IMR-90 (cell line): ENCODE results near the gene TCHP. TPM values are rescaled to one million over a fixed set of nuclear protein-coding genes. Genes with fewer than 3 reads are reported as not detected.

Source experiments
- ATAC-seq: fragments of 200-7000 bp; cut with Tn5 transposase; 2 replicates; pipeline ENCODE4 v1.9.1; 2020; ENCODE audit warnings: low read depth, mild to moderate bottlenecking, moderate library complexity
- BruUV-seq: library from RNA; stranded (reverse); fragments of 400-500 nt; replicated peaks from 2 replicates; lab custom pipeline; 2021; lab: Mats Ljungman, UMichigan
- CTCF ChIA-PET: fragments of 300-600 bp; formaldehyde crosslinking; extraction: SDS; loops from one replicate; lab custom pipeline; 2021; ENCODE audit warnings: antibody characterized with exemption; lab: Yijun Ruan, JAX
- POLR2A ChIA-PET: fragments of 300-600 bp; sonication (Branson Sonifier 250); formaldehyde crosslinking; loops from one replicate; lab custom pipeline; 2022; ENCODE audit warnings: antibody characterized with exemption; ENCODE audit not compliant: unreplicated experiment; lab: Charles Lee
- DNase-seq: peaks from one replicate; pipeline ENCODE4 v3.0.0; 2013
- H2AFZ ChIP-seq: replicated peaks from 2 replicates; pipeline ENCODE3; 2013; ENCODE audit warnings: low read length, mild to moderate bottlenecking; ENCODE audit not compliant: poor library complexity
- H2AK5ac ChIP-seq: 2 replicates; pipeline ENCODE4 v1.6.1; 2013; ENCODE audit warnings: low read depth, low read length, inconsistent platforms
- H2AK9ac ChIP-seq: replicated peaks from 2 replicates; pipeline ENCODE3; 2013; ENCODE audit warnings: mild to moderate bottlenecking, low read depth, low read length, moderate library complexity; ENCODE audit not compliant: poor library complexity
- H2BK120ac ChIP-seq: 2 replicates; pipeline ENCODE4 v1.6.1; 2013; ENCODE audit warnings: low read depth, low read length, inconsistent platforms
- H2BK15ac ChIP-seq: 3 replicates; pipeline ENCODE4 v1.6.1; 2013; ENCODE audit warnings: low read depth, low read length, inconsistent platforms
- H2BK20ac ChIP-seq: 2 replicates; pipeline ENCODE4 v1.6.1; 2013; ENCODE audit warnings: low read depth, mild to moderate bottlenecking, inconsistent platforms, low read length, moderate library complexity
- H2BK5ac ChIP-seq: 2 replicates; pipeline ENCODE4 v1.6.1; 2013; ENCODE audit warnings: mild to moderate bottlenecking, low read depth, low read length, inconsistent platforms; ENCODE audit not compliant: poor library complexity, severe bottlenecking
- H3K14ac ChIP-seq: replicated peaks from 2 replicates; pipeline ENCODE4 v1.6.1; 2013; ENCODE audit warnings: low read depth, low read length, inconsistent platforms
- H3K18ac ChIP-seq: 2 replicates; pipeline ENCODE4 v1.6.1; 2013; ENCODE audit warnings: low read depth, low read length, control low read depth
- H3K23ac ChIP-seq: 2 replicates; pipeline ENCODE4 v1.6.1; 2013; ENCODE audit warnings: low read depth, low read length, inconsistent platforms
- H3K27ac ChIP-seq: 2 replicates; pipeline ENCODE4 v1.5.1; 2013; ENCODE audit warnings: mild to moderate bottlenecking, control low read depth, low read length; ENCODE audit not compliant: insufficient read depth
- H3K27me3 ChIP-seq: 2 replicates; pipeline ENCODE4 v1.6.1; 2013; ENCODE audit warnings: low read length; ENCODE audit not compliant: control insufficient read depth, insufficient read depth
- H3K36me3 ChIP-seq: 2 replicates; pipeline ENCODE4 v1.6.1; 2013; ENCODE audit warnings: low read length, mixed read lengths; ENCODE audit not compliant: control insufficient read depth, insufficient read depth
- H3K4ac ChIP-seq: 2 replicates; pipeline ENCODE4 v1.6.1; 2013; ENCODE audit warnings: low read depth, low read length, inconsistent platforms
- H3K4me1 ChIP-seq: 2 replicates; pipeline ENCODE4 v1.6.1; 2013; ENCODE audit warnings: low read length, mixed read lengths; ENCODE audit not compliant: control insufficient read depth, insufficient read depth
- H3K4me2 ChIP-seq: 2 replicates; pipeline ENCODE4 v1.6.1; 2013; ENCODE audit warnings: low read depth, mild to moderate bottlenecking, control low read depth, low read length, moderate library complexity
- H3K4me3 ChIP-seq: 2 replicates; pipeline ENCODE4 v1.5.1; 2013; ENCODE audit warnings: low read depth, mild to moderate bottlenecking, control low read depth, low read length, moderate library complexity; ENCODE audit not compliant: insufficient read depth
- H3K56ac ChIP-seq: 2 replicates; pipeline ENCODE4 v1.6.1; 2013; ENCODE audit warnings: low read length, inconsistent platforms; ENCODE audit not compliant: insufficient read depth; ENCODE audit errors: extremely low read depth
- H3K79me1 ChIP-seq, 2 experiments: 2 replicates each; pipeline ENCODE4 v1.6.1; 2013; ENCODE audit warnings: low read length in 2 of 2, inconsistent platforms in 1 of 2, low read depth in 1 of 2
- H3K9ac ChIP-seq: 2 replicates; pipeline ENCODE4 v1.6.1; 2013; ENCODE audit warnings: low read depth, low read length, control low read depth
- H3K9me1 ChIP-seq: 2 replicates; pipeline ENCODE4 v1.6.1; 2013; ENCODE audit warnings: low read length, inconsistent platforms; ENCODE audit not compliant: insufficient read depth
- H3K9me3 ChIP-seq: 2 replicates; pipeline ENCODE4 v1.6.1; 2013; ENCODE audit warnings: low read length; ENCODE audit not compliant: control insufficient read depth, insufficient read depth
- H4K20me1 ChIP-seq: 2 replicates; pipeline ENCODE4 v1.6.1; 2013; ENCODE audit warnings: low read length, inconsistent platforms; ENCODE audit not compliant: insufficient read depth
- H4K5ac ChIP-seq: 2 replicates; pipeline ENCODE4 v1.6.1; 2013; ENCODE audit warnings: mild to moderate bottlenecking, low read depth, low read length, control low read depth
- H4K8ac ChIP-seq, 2 experiments: 2 replicates each; pipeline ENCODE4 v1.6.1; 2013; ENCODE audit warnings: low read depth in 2 of 2, low read length in 2 of 2, control low read depth in 1 of 2, inconsistent platforms in 1 of 2
- H4K91ac ChIP-seq: 2 replicates; pipeline ENCODE4 v1.6.1; 2013; ENCODE audit warnings: low read depth, low read length, inconsistent platforms; ENCODE audit not compliant: insufficient read depth
- BHLHE40 ChIP-seq: fragments of 150-350 bp; IDR thresholded peaks from 2 replicates; pipeline ENCODE4 v1.6.1; 2016; ENCODE audit warnings: mild to moderate bottlenecking, low read depth, low read length
- CEBPB ChIP-seq: IDR thresholded peaks from 2 replicates; pipeline ENCODE4 v1.6.1; 2012; ENCODE audit warnings: low read depth, low read length, improper control_type of control experiment
- CHD1 ChIP-seq: IDR thresholded peaks from 2 replicates; pipeline ENCODE4 v1.6.1; 2012; ENCODE audit warnings: low read depth, low read length, improper control_type of control experiment
- CTCF ChIP-seq: conservative IDR thresholded peaks from 2 replicates; pipeline ENCODE4 v1.5.1; 2012; ENCODE audit warnings: mild to moderate bottlenecking, low read depth, low read length, improper control_type of control experiment
- ELK1 ChIP-seq: fragments of 150-350 bp; IDR thresholded peaks from 2 replicates; pipeline ENCODE4 v1.6.1; 2016; ENCODE audit warnings: low read depth, mild to moderate bottlenecking, low read length, moderate library complexity, borderline replicate concordance
- FOS ChIP-seq: fragments of 150-350 bp; IDR thresholded peaks from 2 replicates; pipeline ENCODE4 v1.6.1; 2016; ENCODE audit warnings: low read depth, low read length
- MAFK ChIP-seq: IDR thresholded peaks from 2 replicates; pipeline ENCODE4 v1.6.1; 2012; ENCODE audit warnings: low read depth, low read length, improper control_type of control experiment
- MAZ ChIP-seq: IDR thresholded peaks from 2 replicates; pipeline ENCODE4 v1.6.1; 2012; ENCODE audit warnings: low read depth, mild to moderate bottlenecking, low read length, improper control_type of control experiment, moderate library complexity, borderline replicate concordance
- MXI1 ChIP-seq: IDR thresholded peaks from 2 replicates; pipeline ENCODE4 v1.6.1; 2012; ENCODE audit warnings: low read depth, mild to moderate bottlenecking, low read length, moderate library complexity, borderline replicate concordance
- NFE2L2 ChIP-seq: fragments of 150-350 bp; IDR thresholded peaks from 2 replicates; pipeline ENCODE4 v1.6.1; 2016; ENCODE audit warnings: low read depth, mild to moderate bottlenecking, low read length
- POLR2A ChIP-seq: IDR thresholded peaks from 2 replicates; pipeline ENCODE4 v1.6.1; 2012; ENCODE audit warnings: mild to moderate bottlenecking, low read depth, low read length
- RAD21 ChIP-seq: IDR thresholded peaks from 2 replicates; pipeline ENCODE4 v1.6.1; 2012; ENCODE audit warnings: low read length, improper control_type of control experiment
- RCOR1 ChIP-seq: IDR thresholded peaks from 2 replicates; pipeline ENCODE4 v1.6.1; 2012; ENCODE audit warnings: mild to moderate bottlenecking, low read length, improper control_type of control experiment; ENCODE audit not compliant: insufficient replicate concordance
- RFX5 ChIP-seq: IDR thresholded peaks from 2 replicates; pipeline ENCODE4 v1.8.0; 2012; ENCODE audit warnings: low read depth, mild to moderate bottlenecking, low read length, moderate library complexity
- SMC3 ChIP-seq: fragments of 150-350 bp; IDR thresholded peaks from 2 replicates; pipeline ENCODE4 v1.6.1; 2016; ENCODE audit warnings: low read depth, mild to moderate bottlenecking, antibody characterized with exemption, low read length, moderate library complexity
- USF2 ChIP-seq: fragments of 150-350 bp; IDR thresholded peaks from 2 replicates; pipeline ENCODE4 v1.6.1; 2017; ENCODE audit warnings: mild to moderate bottlenecking, antibody characterized with exemption, low read length, low read depth
- WGBS, 2 experiments: methylation state at CpG; one replicate each; pipeline versions ENCODE4 v1.1.5 to v1.1.7; 2013; ENCODE audit warnings: missing lambda C conversion rate in 2 of 2; ENCODE audit not compliant: insufficient read length in 1 of 2; ENCODE audit errors: extremely low coverage in 2 of 2; 5-methylcytosine and 5-hydroxymethylcytosine counted together
- dilution Hi-C: fragments of 300-500 bp; cut with HindIII; formaldehyde crosslinking; loops from one replicate; pipeline ENCODE4 v1.14.3; 2018; ENCODE audit warnings: low sequenced_read_pairs; ENCODE audit not compliant: unreplicated experiment
- in situ Hi-C: fragments of 300-500 bp; cut with MboI; formaldehyde crosslinking; loops from 3 replicates; pipeline ENCODE4 v1.14.3; 2019; ENCODE audit warnings: low sequenced_read_pairs, inconsistent platforms, mixed read lengths
- intact Hi-C: fragments of 100-400 bp; cut with micrococcal nuclease; formaldehyde crosslinking; loops from 2 replicates; pipeline ENCODE4 v1.10.0; 2022
- polyA plus RNA-seq, 3 experiments: library from polyadenylated mRNA; depleted of rRNA; stranded (reverse); fragments of >200 nt; gene quantifications; 2 replicates each; pipeline ENCODE4 v1.2.3, GENCODE V29; 2012; ENCODE audit warnings: low replicate concordance in 1 of 3
- total RNA-seq: library from RNA; depleted of rRNA; stranded (reverse); fragments of >200 nt; gene quantifications from 2 replicates; pipeline ENCODE4 v1.2.3, GENCODE V29; 2012

Gene TCHP
- total and polyA plus RNA-seq, 2 of the 4 experiments (the other 2 are of a cell fraction), result 6.1 to 13.4 TPM

GRCh38 chr12:109953656-109954055, 53.6 kb downstream of the TCHP start:
- Histone ChIP-seq H3K9me3 (no peaks in the 10 kb centered on the region), H4K5ac (no peak overlapping the region), H2AK5ac (peak overlapping the region; percentile 98; the same call in 1 of the 2 replicates), H3K9ac (no peak overlapping the region), H4K8ac (peak overlapping the region; percentile 69 to 74), H4K20me1 (peaks cover 8% of the 10 kb centered on the region; the same call in 1 of the 2 replicates), H3K56ac (no peak overlapping the region), H3K23ac (peak overlapping the region; percentile 17; the same call in 1 of the 2 replicates), H3K4me1 (peaks cover 28% of the 10 kb centered on the region), H3K4me2 (no peak overlapping the region), H2BK15ac (peak overlapping the region; percentile 98; the same call in 1 of the 3 replicates), H3K36me3 (peaks cover 14% of the 10 kb centered on the region), H3K9me1 (peaks cover 21% of the 10 kb centered on the region), H3K4me3 (no peak overlapping the region), H3K27me3 (no peaks in the 10 kb centered on the region), H2BK120ac (peak overlapping the region; percentile 87), H3K27ac (no peak overlapping the region), H2BK20ac (peak overlapping the region; percentile 76), H2AK9ac (no peak overlapping the region), H3K79me1 (peaks cover 9 to 31% of the 10 kb centered on the region in 2 experiments), H2BK5ac (peak overlapping the region; percentile 98), H3K4ac (peak overlapping the region; percentile 81), H3K14ac (no peak overlapping the region), H2AFZ (no peak overlapping the region), H4K91ac (peak overlapping the region; percentile 17; the same call in 1 of the 2 replicates), H3K18ac (peak overlapping the region; percentile 19; the same call in 1 of the 2 replicates)
- ChIA-PET CTCF (no interaction called here), POLR2A (no interaction called here)
- dilution Hi-C loops (no loop called here), intact Hi-C loops (no loop called here), in situ Hi-C loops (no loop called here)
- TF ChIP-seq RAD21 (no peak), USF2 (no peak), MAFK (no peak), MAZ (no peak), RFX5 (no peak), CEBPB (no peak), ELK1 (no peak), CTCF (no peak), CHD1 (no peak), FOS (no peak), POLR2A (no peak), NFE2L2 (no peak), BHLHE40 (no peak), SMC3 (no peak), RCOR1 (no peak), MXI1 (no peak)
- WGBS, 2 experiments, result 96% methylated on average over 4 of the region's 5 CpGs; no CpG with 5 or more reads in 1 of the 2 experiments
- BruUV-seq, result no TSS peak
- ATAC-seq, result no peak
- no peak for DNase-seq
